Astrocyte (in vitro differentiated cells and primary cell): Measurements from ENCODE around the gene DAPL1.

Experiments
- EZH2 ChIP-seq: IDR thresholded peaks from 2 replicates; pipeline ENCODE4 v1.6.1; 2012; ENCODE audit warnings: mild to moderate bottlenecking, low read length, inconsistent platforms; ENCODE audit not compliant: insufficient read depth
- TF ChIP-seq, protein P1 (sequence below): IDR thresholded peaks from 2 replicates; pipeline ENCODE4 v1.5.1; 2011; ENCODE audit warnings: low read depth, mild to moderate bottlenecking, inconsistent platforms, low read length, moderate library complexity; ENCODE audit not compliant: insufficient read depth

DNA sequence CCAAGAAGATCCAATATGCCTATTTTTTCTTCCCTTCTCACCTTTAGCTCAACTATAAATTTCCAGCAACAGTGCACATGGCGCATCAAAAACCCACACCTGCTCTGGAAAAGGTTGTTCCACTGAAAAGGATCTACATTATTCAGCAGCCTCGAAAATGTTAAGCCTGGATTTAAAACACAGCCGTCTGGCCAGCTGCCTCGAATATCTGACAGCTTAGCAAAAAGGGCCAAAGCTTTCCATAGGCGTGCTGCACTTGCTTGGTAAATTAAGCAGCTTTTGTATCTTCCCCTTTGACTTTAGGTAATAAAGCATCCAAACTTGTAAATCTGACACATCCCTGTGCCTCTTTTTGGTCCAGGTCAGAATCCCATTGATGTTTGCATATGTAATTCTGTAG lies 20.5 kb downstream of the DAPL1 start:
- TF ChIP-seq, protein P1, sequence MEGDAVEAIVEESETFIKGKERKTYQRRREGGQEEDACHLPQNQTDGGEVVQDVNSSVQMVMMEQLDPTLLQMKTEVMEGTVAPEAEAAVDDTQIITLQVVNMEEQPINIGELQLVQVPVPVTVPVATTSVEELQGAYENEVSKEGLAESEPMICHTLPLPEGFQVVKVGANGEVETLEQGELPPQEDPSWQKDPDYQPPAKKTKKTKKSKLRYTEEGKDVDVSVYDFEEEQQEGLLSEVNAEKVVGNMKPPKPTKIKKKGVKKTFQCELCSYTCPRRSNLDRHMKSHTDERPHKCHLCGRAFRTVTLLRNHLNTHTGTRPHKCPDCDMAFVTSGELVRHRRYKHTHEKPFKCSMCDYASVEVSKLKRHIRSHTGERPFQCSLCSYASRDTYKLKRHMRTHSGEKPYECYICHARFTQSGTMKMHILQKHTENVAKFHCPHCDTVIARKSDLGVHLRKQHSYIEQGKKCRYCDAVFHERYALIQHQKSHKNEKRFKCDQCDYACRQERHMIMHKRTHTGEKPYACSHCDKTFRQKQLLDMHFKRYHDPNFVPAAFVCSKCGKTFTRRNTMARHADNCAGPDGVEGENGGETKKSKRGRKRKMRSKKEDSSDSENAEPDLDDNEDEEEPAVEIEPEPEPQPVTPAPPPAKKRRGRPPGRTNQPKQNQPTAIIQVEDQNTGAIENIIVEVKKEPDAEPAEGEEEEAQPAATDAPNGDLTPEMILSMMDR = no peak
- TF ChIP-seq EZH2 = no peak
